ENCODE results near the gene ZSCAN12. TPM values are rescaled to one million over a fixed set of nuclear protein-coding genes. Genes with fewer than 3 reads are reported as not detected.

The ZSCAN12 gene
- total and polyA plus RNA-seq, 2 of the 13 experiments (the other 11 are each of a cell fraction or from before 2014, with no cell fraction given), result 2.8 to 8.9 TPM

DNA sequence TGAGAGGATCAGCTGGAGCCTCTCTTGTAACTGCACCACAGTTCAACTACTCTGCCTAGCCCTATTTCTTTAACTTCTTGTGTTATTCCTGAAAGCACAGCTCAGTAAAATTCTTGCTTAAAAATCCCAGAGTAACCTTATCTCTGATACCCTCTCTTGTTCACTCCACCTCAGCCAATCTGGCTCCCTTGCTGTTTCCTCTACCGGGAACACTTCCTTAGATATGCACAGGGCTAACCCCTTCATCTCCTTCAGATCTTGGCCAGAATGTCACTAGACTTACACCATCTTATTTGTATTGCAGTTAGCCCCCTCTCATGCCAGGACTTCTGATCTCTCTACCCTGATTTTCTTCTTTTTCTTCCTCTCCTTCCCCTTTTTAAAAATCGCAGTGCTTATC is 52.4 kb downstream of the ZSCAN12 start:
- in situ Hi-C loops (cut with HindIII; ENCODE audit: extremely low pct_ligation_motif_present, low pct_unique_long_range_greater_than_20kb) (no loop called here), intact Hi-C loops (cut with micrococcal nuclease; ENCODE audit: unreplicated experiment) (no loop called here)
- Histone ChIP-seq H3K9ac (ENCODE audit: insufficient read depth, low read depth, low read length) (no peak overlapping the region), H4K20me1 (ENCODE audit: insufficient read depth, low read length) (no peaks in the 10 kb centered on the region), H3K36me3 (replicated peaks in 1 of 2; ENCODE audit: control insufficient read depth in 1 of 2, insufficient read depth in 2 of 2, low read length in 2 of 2) (no peaks in the 10 kb centered on the region), H3K27ac (ENCODE audit: extremely low read length, insufficient read depth, low read length) (no peak overlapping the region), H3K79me2 (ENCODE audit: insufficient read depth, low read length) (peaks cover 20% of the 10 kb centered on the region), H2AFZ (ENCODE audit: low read length) (no peak overlapping the region), H3K4me1 (ENCODE audit: insufficient read depth, low read length) (peaks cover 35% of the 10 kb centered on the region), H3K27me3 (ENCODE audit: control insufficient read depth in 1 of 2, insufficient read depth in 2 of 2, low read length in 2 of 2) (no peaks in the 10 kb centered on the region; a peak in 1 of 5 replicates), H3K4me2 (ENCODE audit: low read depth, low read length) (no peak overlapping the region), H3K4me3 (replicated peaks in 1 of 3; ENCODE audit: insufficient read depth in 1 of 3, low read depth in 2 of 3, low read length in 3 of 3) (no peak overlapping the region), H3K9me3 (ENCODE audit: low read length) (no peaks in the 10 kb centered on the region)
- ChIA-PET POLR2A (interaction anchor here (2.1 kb wide), 1 partner anchor 12 kb away, joined by 12 read pairs; the partner anchor contains the start of gene ZSCAN31), CTCF (ENCODE audit: low intra/inter-chr PET ratio, low total read pairs) (no interaction called here)
- BruUV-seq (replicated peaks), result no TSS peak
- DNase-seq (ENCODE audit: low spot score), result no peak
- no peak for ATAC-seq
- FAIRE-seq, result no peak
- whole genome bisulfite sequencing (ENCODE audit: low lambda C conversion rate), result 13% methylated on average over 2 of the region's 2 CpGs
- TF ChIP-seq ZNF460 (CRISPR knock-in tag; IDR thresholded peaks at IDR 0.05; ENCODE audit: borderline replicate concordance) (no peak), ZNF260 (CRISPR knock-in tag; IDR thresholded peaks at IDR 0.05; ENCODE audit: borderline replicate concordance, low read depth) (no peak), SATB2 (CRISPR knock-in tag; IDR thresholded peaks at IDR 0.05) (no peak)
- TF ChIP-seq, protein P1, sequence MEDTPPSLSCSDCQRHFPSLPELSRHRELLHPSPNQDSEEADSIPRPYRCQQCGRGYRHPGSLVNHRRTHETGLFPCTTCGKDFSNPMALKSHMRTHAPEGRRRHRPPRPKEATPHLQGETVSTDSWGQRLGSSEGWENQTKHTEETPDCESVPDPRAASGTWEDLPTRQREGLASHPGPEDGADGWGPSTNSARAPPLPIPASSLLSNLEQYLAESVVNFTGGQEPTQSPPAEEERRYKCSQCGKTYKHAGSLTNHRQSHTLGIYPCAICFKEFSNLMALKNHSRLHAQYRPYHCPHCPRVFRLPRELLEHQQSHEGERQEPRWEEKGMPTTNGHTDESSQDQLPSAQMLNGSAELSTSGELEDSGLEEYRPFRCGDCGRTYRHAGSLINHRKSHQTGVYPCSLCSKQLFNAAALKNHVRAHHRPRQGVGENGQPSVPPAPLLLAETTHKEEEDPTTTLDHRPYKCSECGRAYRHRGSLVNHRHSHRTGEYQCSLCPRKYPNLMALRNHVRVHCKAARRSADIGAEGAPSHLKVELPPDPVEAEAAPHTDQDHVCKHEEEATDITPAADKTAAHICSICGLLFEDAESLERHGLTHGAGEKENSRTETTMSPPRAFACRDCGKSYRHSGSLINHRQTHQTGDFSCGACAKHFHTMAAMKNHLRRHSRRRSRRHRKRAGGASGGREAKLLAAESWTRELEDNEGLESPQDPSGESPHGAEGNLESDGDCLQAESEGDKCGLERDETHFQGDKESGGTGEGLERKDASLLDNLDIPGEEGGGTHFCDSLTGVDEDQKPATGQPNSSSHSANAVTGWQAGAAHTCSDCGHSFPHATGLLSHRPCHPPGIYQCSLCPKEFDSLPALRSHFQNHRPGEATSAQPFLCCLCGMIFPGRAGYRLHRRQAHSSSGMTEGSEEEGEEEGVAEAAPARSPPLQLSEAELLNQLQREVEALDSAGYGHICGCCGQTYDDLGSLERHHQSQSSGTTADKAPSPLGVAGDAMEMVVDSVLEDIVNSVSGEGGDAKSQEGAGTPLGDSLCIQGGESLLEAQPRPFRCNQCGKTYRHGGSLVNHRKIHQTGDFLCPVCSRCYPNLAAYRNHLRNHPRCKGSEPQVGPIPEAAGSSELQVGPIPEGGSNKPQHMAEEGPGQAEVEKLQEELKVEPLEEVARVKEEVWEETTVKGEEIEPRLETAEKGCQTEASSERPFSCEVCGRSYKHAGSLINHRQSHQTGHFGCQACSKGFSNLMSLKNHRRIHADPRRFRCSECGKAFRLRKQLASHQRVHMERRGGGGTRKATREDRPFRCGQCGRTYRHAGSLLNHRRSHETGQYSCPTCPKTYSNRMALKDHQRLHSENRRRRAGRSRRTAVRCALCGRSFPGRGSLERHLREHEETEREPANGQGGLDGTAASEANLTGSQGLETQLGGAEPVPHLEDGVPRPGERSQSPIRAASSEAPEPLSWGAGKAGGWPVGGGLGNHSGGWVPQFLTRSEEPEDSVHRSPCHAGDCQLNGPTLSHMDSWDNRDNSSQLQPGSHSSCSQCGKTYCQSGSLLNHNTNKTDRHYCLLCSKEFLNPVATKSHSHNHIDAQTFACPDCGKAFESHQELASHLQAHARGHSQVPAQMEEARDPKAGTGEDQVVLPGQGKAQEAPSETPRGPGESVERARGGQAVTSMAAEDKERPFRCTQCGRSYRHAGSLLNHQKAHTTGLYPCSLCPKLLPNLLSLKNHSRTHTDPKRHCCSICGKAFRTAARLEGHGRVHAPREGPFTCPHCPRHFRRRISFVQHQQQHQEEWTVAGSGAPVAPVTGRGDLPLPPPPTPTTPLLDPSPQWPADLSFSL (CRISPR knock-in tag; IDR thresholded peaks at IDR 0.05), result no peak
- TF ChIP-seq, protein P2, sequence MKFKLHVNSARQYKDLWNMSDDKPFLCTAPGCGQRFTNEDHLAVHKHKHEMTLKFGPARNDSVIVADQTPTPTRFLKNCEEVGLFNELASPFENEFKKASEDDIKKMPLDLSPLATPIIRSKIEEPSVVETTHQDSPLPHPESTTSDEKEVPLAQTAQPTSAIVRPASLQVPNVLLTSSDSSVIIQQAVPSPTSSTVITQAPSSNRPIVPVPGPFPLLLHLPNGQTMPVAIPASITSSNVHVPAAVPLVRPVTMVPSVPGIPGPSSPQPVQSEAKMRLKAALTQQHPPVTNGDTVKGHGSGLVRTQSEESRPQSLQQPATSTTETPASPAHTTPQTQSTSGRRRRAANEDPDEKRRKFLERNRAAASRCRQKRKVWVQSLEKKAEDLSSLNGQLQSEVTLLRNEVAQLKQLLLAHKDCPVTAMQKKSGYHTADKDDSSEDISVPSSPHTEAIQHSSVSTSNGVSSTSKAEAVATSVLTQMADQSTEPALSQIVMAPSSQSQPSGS (CRISPR knock-in tag; IDR thresholded peaks at IDR 0.05), result no peak
- TF ChIP-seq, protein P3, sequence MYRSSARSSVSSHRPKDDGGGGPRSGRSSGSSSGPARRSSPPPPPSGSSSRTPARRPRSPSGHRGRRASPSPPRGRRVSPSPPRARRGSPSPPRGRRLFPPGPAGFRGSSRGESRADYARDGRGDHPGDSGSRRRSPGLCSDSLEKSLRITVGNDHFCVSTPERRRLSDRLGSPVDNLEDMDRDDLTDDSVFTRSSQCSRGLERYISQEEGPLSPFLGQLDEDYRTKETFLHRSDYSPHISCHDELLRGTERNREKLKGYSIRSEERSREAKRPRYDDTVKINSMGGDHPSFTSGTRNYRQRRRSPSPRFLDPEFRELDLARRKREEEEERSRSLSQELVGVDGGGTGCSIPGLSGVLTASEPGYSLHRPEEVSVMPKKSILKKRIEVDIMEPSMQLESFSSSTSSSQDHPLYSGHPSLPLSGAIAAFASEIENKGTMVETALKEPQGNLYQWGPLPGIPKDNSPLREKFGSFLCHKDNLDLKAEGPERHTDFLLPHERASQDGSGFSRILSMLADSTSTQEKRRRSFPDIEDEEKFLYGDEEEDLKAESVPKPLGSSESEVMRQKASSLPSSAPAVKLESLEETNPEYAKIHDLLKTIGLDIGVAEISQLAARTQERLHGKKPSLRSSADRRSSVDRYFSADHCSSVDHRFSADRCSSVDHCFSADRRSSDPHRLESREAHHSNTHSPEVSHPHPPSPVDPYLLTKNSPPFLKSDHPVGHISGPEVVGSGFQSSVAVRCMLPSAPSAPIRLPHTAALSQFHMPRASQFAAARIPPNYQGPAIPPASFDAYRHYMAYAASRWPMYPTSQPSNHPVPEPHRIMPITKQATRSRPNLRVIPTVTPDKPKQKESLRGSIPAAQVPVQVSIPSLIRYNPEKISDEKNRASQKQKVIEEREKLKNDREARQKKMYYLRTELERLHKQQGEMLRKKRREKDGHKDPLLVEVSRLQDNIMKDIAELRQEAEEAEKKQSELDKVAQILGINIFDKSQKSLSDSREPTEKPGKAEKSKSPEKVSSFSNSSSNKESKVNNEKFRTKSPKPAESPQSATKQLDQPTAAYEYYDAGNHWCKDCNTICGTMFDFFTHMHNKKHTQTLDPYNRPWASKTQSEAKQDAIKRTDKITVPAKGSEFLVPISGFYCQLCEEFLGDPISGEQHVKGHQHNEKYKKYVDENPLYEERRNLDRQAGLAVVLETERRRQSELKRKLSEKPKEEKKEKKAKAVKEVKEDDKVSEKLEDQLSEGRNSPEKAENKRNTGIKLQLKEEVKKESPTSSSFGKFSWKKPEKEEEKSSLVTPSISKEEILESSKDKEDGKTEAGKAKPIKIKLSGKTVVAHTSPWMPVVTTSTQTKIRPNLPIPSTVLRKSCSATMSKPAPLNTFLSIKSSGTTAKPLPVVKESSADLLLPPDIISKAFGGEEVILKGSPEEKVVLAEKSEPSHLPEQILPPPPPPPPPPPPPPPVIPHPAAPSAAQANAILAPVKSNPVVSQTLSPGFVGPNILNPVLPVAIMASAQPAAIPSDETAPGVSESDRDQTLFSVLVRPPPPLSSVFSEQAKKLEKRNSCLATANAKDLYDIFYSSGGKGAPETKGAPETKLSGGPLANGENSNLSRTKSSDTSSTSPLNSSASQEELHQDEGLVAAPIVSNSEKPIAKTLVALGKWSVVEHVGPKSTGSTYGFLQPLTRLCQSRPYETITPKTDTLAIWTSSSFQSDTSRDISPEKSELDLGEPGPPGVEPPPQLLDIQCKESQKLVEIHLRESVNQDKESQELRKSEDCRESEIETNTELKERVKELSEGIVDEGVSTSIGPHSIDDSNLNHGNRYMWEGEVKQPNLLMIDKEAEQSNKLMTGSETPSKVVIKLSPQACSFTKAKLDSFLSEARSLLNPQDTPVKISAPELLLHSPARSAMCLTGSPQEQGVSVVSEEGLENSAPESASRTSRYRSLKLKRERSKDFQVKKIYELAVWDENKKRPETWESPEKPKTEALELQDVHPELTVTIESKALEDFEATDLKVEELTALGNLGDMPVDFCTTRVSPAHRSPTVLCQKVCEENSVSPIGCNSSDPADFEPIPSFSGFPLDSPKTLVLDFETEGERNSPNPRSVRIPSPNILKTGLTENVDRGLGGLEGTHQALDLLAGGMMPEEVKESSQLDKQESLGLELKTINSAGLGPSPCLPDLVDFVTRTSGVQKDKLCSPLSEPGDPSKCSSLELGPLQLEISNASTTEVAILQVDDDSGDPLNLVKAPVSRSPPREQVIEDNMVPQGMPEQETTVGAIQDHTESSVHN (CRISPR knock-in tag; IDR thresholded peaks at IDR 0.05), result no peak

Measured in HepG2 (cell line).